OCI-LY1 (cell line): ENCODE measurements around the gene CLDN15.
A peak's percentile ranks its signal among the peaks of the same experiment; 100 is the strongest.

Experiments used
- EZH2 ChIP-seq: fragments of 200-600 bp; sonication (generic), shearing (Covaris generic); IDR thresholded peaks from 2 replicates; pipeline ENCODE4 v1.8.0; 2017; ENCODE audit warnings: borderline replicate concordance, mixed run types, mild to moderate bottlenecking, antibody characterized with exemption, low read length, moderate library complexity, mixed read lengths
- TF ChIP-seq, protein P1 (sequence below): fragments of 200-600 bp; sonication (generic), shearing (Covaris generic); IDR thresholded peaks from 2 replicates; pipeline ENCODE4 v1.5.1; 2017; ENCODE audit warnings: mild to moderate bottlenecking, antibody characterized with exemption, low read length, moderate library complexity, mixed read lengths

DNA sequence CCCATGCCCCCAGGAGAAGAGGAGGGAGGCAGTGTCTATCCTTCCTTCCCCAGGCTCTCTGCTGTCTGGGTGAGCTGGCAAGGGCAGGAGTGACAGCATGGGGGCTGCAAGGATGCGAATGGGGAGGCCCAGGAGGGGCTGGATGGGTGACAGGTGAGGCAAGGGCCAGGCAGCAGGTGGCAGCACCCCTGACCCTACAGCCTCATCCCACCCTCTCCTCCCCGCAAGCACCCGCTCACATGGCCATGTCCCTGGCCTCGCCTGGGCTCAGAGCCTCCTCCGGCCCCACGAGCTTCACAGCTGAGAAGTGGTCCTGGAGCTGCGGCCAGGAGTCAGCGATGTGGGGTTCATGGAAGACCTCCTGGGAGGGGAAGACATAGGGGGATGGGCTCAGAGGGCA, 25.6 kb downstream of the CLDN15 start:
- TF ChIP-seq, protein P1, sequence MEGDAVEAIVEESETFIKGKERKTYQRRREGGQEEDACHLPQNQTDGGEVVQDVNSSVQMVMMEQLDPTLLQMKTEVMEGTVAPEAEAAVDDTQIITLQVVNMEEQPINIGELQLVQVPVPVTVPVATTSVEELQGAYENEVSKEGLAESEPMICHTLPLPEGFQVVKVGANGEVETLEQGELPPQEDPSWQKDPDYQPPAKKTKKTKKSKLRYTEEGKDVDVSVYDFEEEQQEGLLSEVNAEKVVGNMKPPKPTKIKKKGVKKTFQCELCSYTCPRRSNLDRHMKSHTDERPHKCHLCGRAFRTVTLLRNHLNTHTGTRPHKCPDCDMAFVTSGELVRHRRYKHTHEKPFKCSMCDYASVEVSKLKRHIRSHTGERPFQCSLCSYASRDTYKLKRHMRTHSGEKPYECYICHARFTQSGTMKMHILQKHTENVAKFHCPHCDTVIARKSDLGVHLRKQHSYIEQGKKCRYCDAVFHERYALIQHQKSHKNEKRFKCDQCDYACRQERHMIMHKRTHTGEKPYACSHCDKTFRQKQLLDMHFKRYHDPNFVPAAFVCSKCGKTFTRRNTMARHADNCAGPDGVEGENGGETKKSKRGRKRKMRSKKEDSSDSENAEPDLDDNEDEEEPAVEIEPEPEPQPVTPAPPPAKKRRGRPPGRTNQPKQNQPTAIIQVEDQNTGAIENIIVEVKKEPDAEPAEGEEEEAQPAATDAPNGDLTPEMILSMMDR: peak; percentile 16; the same call in 1 of the 2 replicates
- TF ChIP-seq EZH2: no peak
